GM23338 (cell line): ENCODE data around the gene COL6A3. TPM values are rescaled to one million over a fixed set of nuclear protein-coding genes. Genes with fewer than 3 reads are reported as not detected.

Source experiments
- ATAC-seq: fragments of 200-7000 bp; cut with Tn5 transposase; 3 replicates; pipeline ENCODE4 v1.9.1; 2020
- DNase-seq: peaks from one replicate; pipeline ENCODE4 v3.0.0-alpha.2; 2015; ENCODE audit warnings: low spot score
- H2AFZ ChIP-seq: fragments of 200-600 bp; sonication (generic); 2 replicates; pipeline ENCODE4 v1.8.0; 2016; ENCODE audit warnings: antibody characterized with exemption, mild to moderate bottlenecking, moderate library complexity
- H3F3A ChIP-seq: fragments of 200-600 bp; sonication (generic); replicated peaks from 2 replicates; pipeline ENCODE4 v1.8.0; 2017; ENCODE audit warnings: antibody characterized with exemption, mixed run types, low read depth
- H3K27ac ChIP-seq: fragments of 200-600 bp; sonication (generic); 2 replicates; pipeline ENCODE4 v1.6.1; 2016; ENCODE audit warnings: low read depth
- H3K27me3 ChIP-seq: fragments of 200-600 bp; sonication (generic); 2 replicates; pipeline ENCODE4 v1.8.0; 2016; ENCODE audit warnings: mild to moderate bottlenecking, mixed run types, moderate library complexity; ENCODE audit not compliant: insufficient read depth
- H3K36me3 ChIP-seq: fragments of 200-600 bp; sonication (generic); 2 replicates; pipeline ENCODE4 v1.8.0; 2016; ENCODE audit warnings: mild to moderate bottlenecking; ENCODE audit not compliant: insufficient read depth
- H3K4me1 ChIP-seq: fragments of 200-600 bp; sonication (generic); 2 replicates; pipeline ENCODE4 v1.8.0; 2016; ENCODE audit warnings: mild to moderate bottlenecking, moderate library complexity; ENCODE audit not compliant: insufficient read depth
- H3K4me2 ChIP-seq: fragments of 200-600 bp; sonication (generic); 2 replicates; pipeline ENCODE4 v1.7.1; 2017; ENCODE audit warnings: mixed run types
- H3K4me3 ChIP-seq: fragments of 200-600 bp; sonication (generic); 2 replicates; pipeline ENCODE4 v1.6.1; 2016; ENCODE audit warnings: mixed run types
- H3K79me2 ChIP-seq: fragments of 200-600 bp; sonication (generic); replicated peaks from 2 replicates; pipeline ENCODE4 v1.8.0; 2017; ENCODE audit warnings: mild to moderate bottlenecking; ENCODE audit not compliant: insufficient read depth
- H3K9me2 ChIP-seq: fragments of 200-600 bp; sonication (generic); 2 replicates; pipeline ENCODE4 v1.8.0; 2017; ENCODE audit not compliant: insufficient read depth
- H4K20me1 ChIP-seq: fragments of 200-600 bp; sonication (generic); replicated peaks from 2 replicates; pipeline ENCODE4 v1.8.0; 2017; ENCODE audit warnings: mild to moderate bottlenecking; ENCODE audit not compliant: insufficient read depth
- H3K27ac Mint-ChIP-seq: 2 replicates; pipeline ENCODE4 v1.8.0; 2020; ENCODE audit warnings: inconsistent platforms, mild to moderate bottlenecking, moderate library complexity, mixed read lengths
- H3K27me3 Mint-ChIP-seq: 3 replicates; pipeline ENCODE4 v1.8.0; 2022; ENCODE audit warnings: low read depth, mild to moderate bottlenecking, moderate library complexity, mixed read lengths, inconsistent platforms; ENCODE audit not compliant: insufficient read depth, poor library complexity
- H3K36me3 Mint-ChIP-seq: 3 replicates; pipeline ENCODE4 v1.8.0; 2021; ENCODE audit warnings: low read depth, mild to moderate bottlenecking, inconsistent platforms, moderate library complexity, mixed read lengths
- H3K4me1 Mint-ChIP-seq: 3 replicates; pipeline ENCODE4 v1.8.0; 2020; ENCODE audit warnings: mild to moderate bottlenecking, inconsistent platforms, mixed read lengths
- H3K4me3 Mint-ChIP-seq: 3 replicates; pipeline ENCODE4 v1.8.0; 2021; ENCODE audit warnings: moderate library complexity, mild to moderate bottlenecking, inconsistent platforms, mixed read lengths
- H3K9me3 Mint-ChIP-seq: 3 replicates; pipeline ENCODE4 v1.8.0; 2020; ENCODE audit warnings: moderate library complexity, mild to moderate bottlenecking, inconsistent platforms, mixed read lengths
- EZH2phosphoT487 ChIP-seq: fragments of 200-600 bp; sonication (generic); IDR thresholded peaks from one replicate; pipeline ENCODE4 v1.8.1; 2018; ENCODE audit warnings: antibody characterized with exemption; ENCODE audit not compliant: unreplicated experiment
- REST ChIP-seq: IDR thresholded peaks from one replicate; pipeline ENCODE4 v1.6.1; 2018; ENCODE audit warnings: antibody characterized with exemption; ENCODE audit not compliant: unreplicated experiment
- ZNF462 ChIP-seq: fragments of 250-450 bp; sonication (Bioruptor Pico); IDR thresholded peaks from 2 replicates; pipeline ENCODE4 v1.5.0; 2020; ENCODE audit warnings: mild to moderate bottlenecking, moderate library complexity
- polyA plus RNA-seq: library from polyadenylated mRNA; unstranded; fragments of >200 nt; fragmentation: Nextera tagmentation; extraction: Ambion mirVana; gene quantifications from 2 replicates; pipeline ENCODE4 v1.2.1, GENCODE V29; 2016
- total RNA-seq: library from RNA; depleted of rRNA; stranded (reverse); fragments of >200 nt; shearing (Covaris generic); gene quantifications from 2 replicates; pipeline ENCODE4 v1.2.3, GENCODE V29; 2014

COL6A3 gene
- total and polyA plus RNA-seq, 2 experiments from 2014 or later: 1.2 to 7.3 TPM

GRCh38 chr2:237456200-237456843 is 42.4 kb upstream of the COL6A3 start:
- Histone ChIP-seq H3K36me3 (no peaks in the 10 kb centered on the region), H3K79me2 (no peaks in the 10 kb centered on the region), H3K4me2 (no peak overlapping the region), H4K20me1 (no peaks in the 10 kb centered on the region), H3K4me3 (no peak overlapping the region), H3K27ac (no peak overlapping the region), H3K4me1 (peaks cover 10% of the 10 kb centered on the region), H3F3A (no peaks in the 10 kb centered on the region), H3K9me2 (peaks cover 16% of the 10 kb centered on the region), H2AFZ (no peak overlapping the region), H3K27me3 (no peaks in the 10 kb centered on the region)
- DNase-seq: no peak
- no peak for ATAC-seq
- TF ChIP-seq ZNF462: no peak
- TF ChIP-seq REST: no peak
- no peak for TF ChIP-seq EZH2phosphoT487
- H3K4me1 Mint-ChIP-seq: peaks cover 12% of the 10 kb centered on the region
- no peak overlapping the region for H3K27ac Mint-ChIP-seq
- H3K27me3 Mint-ChIP-seq: peaks cover 10% of the 10 kb centered on the region
- H3K9me3 Mint-ChIP-seq: peaks cover 16% of the 10 kb centered on the region; the same call in 2 of the 3 replicates
- H3K4me3 Mint-ChIP-seq: no peak overlapping the region
- no peaks in the 10 kb centered on the region for H3K36me3 Mint-ChIP-seq
